ENCODE data around the gene POLR2E.

The POLR2E gene

GRCh38 chr19:1091544-1092175, 3.5 kb downstream of the POLR2E start:
- H3K27ac ChIP-seq (ENCODE audit: low read depth, low read length) = no peak overlapping the region
- H3K9ac ChIP-seq (ENCODE audit: low read length) = no peak overlapping the region
- peaks cover 11% of the 10 kb centered on the region for H3K36me3 ChIP-seq (ENCODE audit: control insufficient read depth, insufficient read depth, low read length)
- H3K4me3 ChIP-seq (ENCODE audit: low read length) = no peak overlapping the region
- H3K4me1 ChIP-seq (ENCODE audit: control insufficient read depth, insufficient read depth, low read length) = peaks cover 6% of the 10 kb centered on the region
- H3K27me3 ChIP-seq (ENCODE audit: control insufficient read depth, insufficient read depth, low read length) = no peaks in the 10 kb centered on the region

GRCh38 chr19:1090731-1091543, 4.2 kb downstream of the POLR2E start:
- no peaks in the 10 kb centered on the region for H3K27me3 ChIP-seq (ENCODE audit: control insufficient read depth, insufficient read depth, low read length)
- peaks cover 11% of the 10 kb centered on the region for H3K36me3 ChIP-seq (ENCODE audit: control insufficient read depth, insufficient read depth, low read length)
- peaks cover 6% of the 10 kb centered on the region for H3K4me1 ChIP-seq (ENCODE audit: control insufficient read depth, insufficient read depth, low read length)
- no peak overlapping the region for H3K9ac ChIP-seq (ENCODE audit: low read length)
- H3K4me3 ChIP-seq (ENCODE audit: low read length) = no peak overlapping the region
- H3K27ac ChIP-seq (ENCODE audit: low read depth, low read length) = no peak overlapping the region

GRCh38 chr19:1089891-1090290, 5.3 kb downstream of the POLR2E start:
- no peak overlapping the region for H3K27ac ChIP-seq (ENCODE audit: low read depth, low read length)
- no peaks in the 10 kb centered on the region for H3K27me3 ChIP-seq (ENCODE audit: control insufficient read depth, insufficient read depth, low read length)
- H3K36me3 ChIP-seq (ENCODE audit: control insufficient read depth, insufficient read depth, low read length) = peaks cover 11% of the 10 kb centered on the region
- no peak overlapping the region for H3K4me3 ChIP-seq (ENCODE audit: low read length)
- H3K9ac ChIP-seq (ENCODE audit: low read length) = no peak overlapping the region
- peaks cover 6% of the 10 kb centered on the region for H3K4me1 ChIP-seq (ENCODE audit: control insufficient read depth, insufficient read depth, low read length)

- no peak overlapping the region for H3K4me3 ChIP-seq (ENCODE audit: low read length)
- H3K4me1 ChIP-seq (ENCODE audit: control insufficient read depth, insufficient read depth, low read length) = peaks cover 4% of the 10 kb centered on the region
- H3K27me3 ChIP-seq (ENCODE audit: control insufficient read depth, insufficient read depth, low read length) = no peaks in the 10 kb centered on the region
- no peak overlapping the region for H3K27ac ChIP-seq (ENCODE audit: low read depth, low read length)
- peaks cover 11% of the 10 kb centered on the region for H3K36me3 ChIP-seq (ENCODE audit: control insufficient read depth, insufficient read depth, low read length)
- H3K9ac ChIP-seq (ENCODE audit: low read length) = no peak overlapping the region
Observed at GRCh38 chr19:1089126-1089771, 5.9 kb downstream of the POLR2E start.

- H3K36me3 ChIP-seq (ENCODE audit: control insufficient read depth, insufficient read depth, low read length) = peaks cover 11% of the 10 kb centered on the region
- no peak overlapping the region for H3K9ac ChIP-seq (ENCODE audit: low read length)
- peak overlapping the region; percentile 40 for H3K27ac ChIP-seq (ENCODE audit: low read depth, low read length)
- no peaks in the 10 kb centered on the region for H3K4me1 ChIP-seq (ENCODE audit: control insufficient read depth, insufficient read depth, low read length)
- H3K4me3 ChIP-seq (ENCODE audit: low read length) = no peak overlapping the region
- H3K27me3 ChIP-seq (ENCODE audit: control insufficient read depth, insufficient read depth, low read length) = no peaks in the 10 kb centered on the region
Observed at GRCh38 chr19:1088416-1089010, 6.7 kb downstream of the POLR2E start.

GRCh38 chr19:1087813-1088415, 7.3 kb downstream of the POLR2E start:
- Histone ChIP-seq H3K27me3 (ENCODE audit: control insufficient read depth, insufficient read depth, low read length) (no peaks in the 10 kb centered on the region), H3K36me3 (ENCODE audit: control insufficient read depth, insufficient read depth, low read length) (peaks cover 11% of the 10 kb centered on the region), H3K27ac (ENCODE audit: low read depth, low read length) (peak overlapping the region; percentile 40), H3K4me3 (ENCODE audit: low read length) (no peak overlapping the region), H3K9ac (ENCODE audit: low read length) (no peak overlapping the region), H3K4me1 (ENCODE audit: control insufficient read depth, insufficient read depth, low read length) (no peaks in the 10 kb centered on the region)

- Histone ChIP-seq H3K27ac (ENCODE audit: low read depth, low read length) (no peak overlapping the region), H3K9ac (ENCODE audit: low read length) (no peak overlapping the region), H3K4me3 (ENCODE audit: low read length) (no peak overlapping the region), H3K27me3 (ENCODE audit: control insufficient read depth, insufficient read depth, low read length) (no peaks in the 10 kb centered on the region), H3K36me3 (ENCODE audit: control insufficient read depth, insufficient read depth, low read length) (peaks cover 9% of the 10 kb centered on the region), H3K4me1 (ENCODE audit: control insufficient read depth, insufficient read depth, low read length) (no peaks in the 10 kb centered on the region)
Observed at GRCh38 chr19:1086613-1087012, 8.6 kb downstream of the POLR2E start.

- no peak overlapping the region for H3K27ac ChIP-seq (ENCODE audit: low read depth, low read length)
- H3K9ac ChIP-seq (ENCODE audit: low read length) = no peak overlapping the region
- H3K27me3 ChIP-seq (ENCODE audit: control insufficient read depth, insufficient read depth, low read length) = no peaks in the 10 kb centered on the region
- H3K4me3 ChIP-seq (ENCODE audit: low read length) = no peak overlapping the region
- no peaks in the 10 kb centered on the region for H3K4me1 ChIP-seq (ENCODE audit: control insufficient read depth, insufficient read depth, low read length)
- H3K36me3 ChIP-seq (ENCODE audit: control insufficient read depth, insufficient read depth, low read length) = peaks cover 6% of the 10 kb centered on the region
Observed at GRCh38 chr19:1085676-1086442, 9.3 kb downstream of the POLR2E start.

- Histone ChIP-seq H3K36me3 (ENCODE audit: control insufficient read depth, insufficient read depth, low read length) (peaks cover 6% of the 10 kb centered on the region), H3K4me3 (ENCODE audit: low read length) (no peak overlapping the region), H3K4me1 (ENCODE audit: control insufficient read depth, insufficient read depth, low read length) (no peaks in the 10 kb centered on the region), H3K27me3 (ENCODE audit: control insufficient read depth, insufficient read depth, low read length) (no peaks in the 10 kb centered on the region), H3K9ac (ENCODE audit: low read length) (no peak overlapping the region), H3K27ac (ENCODE audit: low read depth, low read length) (no peak overlapping the region)
Observed at GRCh38 chr19:1085053-1085658, 10.0 kb downstream of the POLR2E start.

- Histone ChIP-seq H3K4me3 (ENCODE audit: low read length) (no peak overlapping the region), H3K36me3 (ENCODE audit: control insufficient read depth, insufficient read depth, low read length) (peaks cover 6% of the 10 kb centered on the region), H3K4me1 (ENCODE audit: control insufficient read depth, insufficient read depth, low read length) (no peaks in the 10 kb centered on the region), H3K9ac (ENCODE audit: low read length) (no peak overlapping the region), H3K27ac (ENCODE audit: low read depth, low read length) (no peak overlapping the region), H3K27me3 (ENCODE audit: control insufficient read depth, insufficient read depth, low read length) (no peaks in the 10 kb centered on the region)
Observed at GRCh38 chr19:1084024-1084868, 10.9 kb downstream of the POLR2E start.

Measured in rectal smooth muscle tissue (tissue), 1 donor.